BLaER1 (cell line): ENCODE data around the gene TMEM123.

ENCODE experiments used
- H3K27ac ChIP-seq: shearing (Covaris generic); formaldehyde crosslinking; 2 replicates; pipeline ENCODE4 v1.8.1; 2022
- H3K27me3 ChIP-seq: shearing (Covaris generic); formaldehyde crosslinking; 2 replicates; pipeline ENCODE4 v1.8.1; 2022
- H3K36me3 ChIP-seq: shearing (Covaris generic); formaldehyde crosslinking; 2 replicates; pipeline ENCODE4 v1.8.1; 2022
- H3K4me1 ChIP-seq: shearing (Covaris generic); formaldehyde crosslinking; 2 replicates; pipeline ENCODE4 v1.8.1; 2022
- H3K4me2 ChIP-seq: shearing (Covaris generic); formaldehyde crosslinking; 2 replicates; pipeline ENCODE4 v1.8.1; 2022
- H3K4me3 ChIP-seq: shearing (Covaris generic); formaldehyde crosslinking; 2 replicates; pipeline ENCODE4 v1.8.1; 2022
- H3K9ac ChIP-seq: shearing (Covaris generic); formaldehyde crosslinking; 2 replicates; pipeline ENCODE4 v1.8.1; 2022
- H3K9me3 ChIP-seq: shearing (Covaris generic); formaldehyde crosslinking; 2 replicates; pipeline ENCODE4 v1.8.1; 2022
- H4K20me1 ChIP-seq: shearing (Covaris generic); formaldehyde crosslinking; 2 replicates; pipeline ENCODE4 v1.8.1; 2022
- Cebpa-rat ChIP-seq: shearing (Covaris generic); IDR thresholded peaks from 2 replicates; pipeline ENCODE4 v1.8.1; 2022

Gene TMEM123

GRCh38 chr11:102429226-102429625 lies 23.3 kb downstream of the TMEM123 start:
- no peak for TF ChIP-seq Cebpa-rat
- no peak overlapping the region; the same call in 1 of the 2 replicates for H3K9ac ChIP-seq
- H3K4me2 ChIP-seq, result peak overlapping the region; percentile 68

GRCh38 chr11:102428696-102429095 lies 23.9 kb downstream of the TMEM123 start:
- Histone ChIP-seq H3K9me3 (peaks cover 23% of the 10 kb centered on the region), H3K27me3 (no peaks in the 10 kb centered on the region), H3K27ac (peak overlapping the region; percentile 23; the same call in 1 of the 2 replicates), H3K9ac (no peak overlapping the region), H3K36me3 (peaks cover 74% of the 10 kb centered on the region), H3K4me3 (no peak overlapping the region), H3K4me1 (peaks cover 56% of the 10 kb centered on the region), H3K4me2 (no peak overlapping the region), H4K20me1 (peaks cover 84% of the 10 kb centered on the region)
- TF ChIP-seq Cebpa-rat, result no peak

More at GRCh38 chr11:102429226-102429625, 23.3 kb downstream of the TMEM123 start:
- 0 out of 2 replicates have a peak overlapping the region, but pooled peaks have one; percentile 58 for H3K27ac ChIP-seq
- peaks cover 79% of the 10 kb centered on the region for H3K36me3 ChIP-seq
- H3K9me3 ChIP-seq, result peaks cover 28% of the 10 kb centered on the region
- no peak overlapping the region for H3K4me3 ChIP-seq
- H3K27me3 ChIP-seq, result no peaks in the 10 kb centered on the region
- peaks cover 51% of the 10 kb centered on the region for H3K4me1 ChIP-seq
- H4K20me1 ChIP-seq, result peaks cover 79% of the 10 kb centered on the region

GRCh38 chr11:102427068-102427467 lies 25.5 kb downstream of the TMEM123 start:
- Histone ChIP-seq H3K27me3 (no peaks in the 10 kb centered on the region), H3K36me3 (peaks cover 58% of the 10 kb centered on the region), H3K4me2 (no peak overlapping the region), H3K4me1 (peaks cover 72% of the 10 kb centered on the region), H3K4me3 (no peak overlapping the region), H3K9ac (no peak overlapping the region), H3K27ac (no peak overlapping the region), H3K9me3 (peaks cover 7% of the 10 kb centered on the region), H4K20me1 (peaks cover 100% of the 10 kb centered on the region)
- TF ChIP-seq Cebpa-rat, result no peak

- Histone ChIP-seq H3K27me3 (no peaks in the 10 kb centered on the region), H3K4me2 (no peak overlapping the region), H4K20me1 (peaks cover 100% of the 10 kb centered on the region), H3K9ac (no peak overlapping the region), H3K9me3 (peaks cover 2% of the 10 kb centered on the region; the same call in 1 of the 2 replicates), H3K27ac (no peak overlapping the region), H3K4me3 (no peak overlapping the region), H3K36me3 (peaks cover 53% of the 10 kb centered on the region), H3K4me1 (peaks cover 74% of the 10 kb centered on the region)
- TF ChIP-seq Cebpa-rat, result no peak
Observed at GRCh38 chr11:102426570-102426969, 26.0 kb downstream of the TMEM123 start.

GRCh38 chr11:102426000-102426399 lies 26.6 kb downstream of the TMEM123 start:
- H3K4me1 ChIP-seq, result peaks cover 74% of the 10 kb centered on the region
- no peaks in the 10 kb centered on the region for H3K27me3 ChIP-seq
- H3K9me3 ChIP-seq, result no peaks in the 10 kb centered on the region
- peaks cover 100% of the 10 kb centered on the region for H4K20me1 ChIP-seq
- no peak overlapping the region for H3K9ac ChIP-seq
- H3K4me2 ChIP-seq, result no peak overlapping the region
- H3K27ac ChIP-seq, result no peak overlapping the region
- no peak for TF ChIP-seq Cebpa-rat
- H3K4me3 ChIP-seq, result no peak overlapping the region
- H3K36me3 ChIP-seq, result peaks cover 49% of the 10 kb centered on the region

GRCh38 chr11:102423936-102424335 lies 28.6 kb downstream of the TMEM123 start:
- Histone ChIP-seq H3K4me3 (no peak overlapping the region), H3K4me2 (peak overlapping the region; percentile 21), H3K27me3 (no peaks in the 10 kb centered on the region), H3K36me3 (peaks cover 57% of the 10 kb centered on the region), H3K9ac (no peak overlapping the region), H3K27ac (no peak overlapping the region), H4K20me1 (peaks cover 100% of the 10 kb centered on the region), H3K9me3 (peaks cover 9% of the 10 kb centered on the region), H3K4me1 (peaks cover 60% of the 10 kb centered on the region)
- no peak for TF ChIP-seq Cebpa-rat

GRCh38 chr11:102422817-102423712 lies 29.5 kb downstream of the TMEM123 start:
- Histone ChIP-seq H3K9me3 (peaks cover 18% of the 10 kb centered on the region), H3K4me1 (peaks cover 56% of the 10 kb centered on the region), H4K20me1 (peaks cover 100% of the 10 kb centered on the region), H3K4me2 (no peak overlapping the region; the same call in 1 of the 2 replicates), H3K36me3 (peaks cover 60% of the 10 kb centered on the region), H3K27me3 (no peaks in the 10 kb centered on the region), H3K27ac (no peak overlapping the region), H3K4me3 (no peak overlapping the region), H3K9ac (no peak overlapping the region)
- no peak for TF ChIP-seq Cebpa-rat

- Histone ChIP-seq H3K4me3 (no peak overlapping the region), H3K4me2 (peak overlapping the region; percentile 32), H3K9me3 (peaks cover 36% of the 10 kb centered on the region), H3K4me1 (peaks cover 56% of the 10 kb centered on the region), H3K27me3 (no peaks in the 10 kb centered on the region), H4K20me1 (peaks cover 100% of the 10 kb centered on the region), H3K27ac (no peak overlapping the region), H3K9ac (no peak overlapping the region), H3K36me3 (peaks cover 60% of the 10 kb centered on the region)
- no peak for TF ChIP-seq Cebpa-rat
Observed at GRCh38 chr11:102421261-102421660, 31.3 kb downstream of the TMEM123 start.

GRCh38 chr11:102420547-102420946 lies 32.0 kb downstream of the TMEM123 start:
- H4K20me1 ChIP-seq, result peaks cover 100% of the 10 kb centered on the region
- no peak overlapping the region for H3K27ac ChIP-seq
- TF ChIP-seq Cebpa-rat, result no peak
- H3K27me3 ChIP-seq, result no peaks in the 10 kb centered on the region
- peaks cover 52% of the 10 kb centered on the region for H3K4me1 ChIP-seq
- peak overlapping the region; percentile 32 for H3K4me2 ChIP-seq
- peaks cover 43% of the 10 kb centered on the region for H3K9me3 ChIP-seq
- peaks cover 60% of the 10 kb centered on the region for H3K36me3 ChIP-seq
- no peak overlapping the region for H3K4me3 ChIP-seq
- H3K9ac ChIP-seq, result no peak overlapping the region

- Histone ChIP-seq H3K4me1 (peaks cover 38% of the 10 kb centered on the region), H4K20me1 (peaks cover 100% of the 10 kb centered on the region), H3K4me2 (no peak overlapping the region), H3K4me3 (no peak overlapping the region), H3K27me3 (no peaks in the 10 kb centered on the region), H3K27ac (no peak overlapping the region), H3K9ac (no peak overlapping the region), H3K36me3 (peaks cover 49% of the 10 kb centered on the region), H3K9me3 (peaks cover 45% of the 10 kb centered on the region)
- TF ChIP-seq Cebpa-rat, result no peak
Observed at GRCh38 chr11:102419181-102419580, 33.4 kb downstream of the TMEM123 start.
